SW480 (cell line): ENCODE data around the gene NME1.
"Not testable (repeated sequence)": the region's sequence is repeated elsewhere in the genome, so short reads cannot be mapped to it uniquely, and the experiment has no call there.

ENCODE experiments used
- DNase-seq: peaks from one replicate; pipeline ENCODE4 v3.0.0-alpha.2; 2016; ENCODE audit warnings: low spot score

Gene NME1

GRCh38 chr17:51153210-51154072, at the start of gene NME1:
NME1 (plus strand) TSS chr17:51153559; CDS start chr17:51155655, 2,096 bp downstream.
- DNase-seq = peak; percentile 100

GRCh38 chr17:51107778-51108177, 45.6 kb upstream of the NME1 start:
- DNase-seq = no peak

GRCh38 chr17:51112303-51113222, 40.8 kb upstream of the NME1 start:
- not testable (repeated sequence) for DNase-seq

- DNase-seq = no peak
Measured at GRCh38 chr17:51115179-51115578, 38.2 kb upstream of the NME1 start.

- no peak for DNase-seq
Measured at GRCh38 chr17:51118330-51119195, 34.8 kb upstream of the NME1 start.

GRCh38 chr17:51119415-51120356, 33.7 kb upstream of the NME1 start:
- DNase-seq = peak; percentile 58

GRCh38 chr17:51120357-51120738, 33.0 kb upstream of the NME1 start:
- peak; percentile 63 for DNase-seq

- DNase-seq = peak; percentile 94
Measured at GRCh38 chr17:51120739-51121619, 32.4 kb upstream of the NME1 start, which contains the start of gene SPAG9. SPAG9 (minus strand) TSS chr17:51120868; CDS start chr17:51120656, 212 bp downstream.

GRCh38 chr17:51121620-51122472, 31.5 kb upstream of the NME1 start:
- DNase-seq = peak; percentile 95

GRCh38 chr17:51122473-51123115, 30.8 kb upstream of the NME1 start:
- not testable (repeated sequence) for DNase-seq

GRCh38 chr17:51124640-51125503, 28.5 kb upstream of the NME1 start:
- DNase-seq = no peak

GRCh38 chr17:51128076-51128475, 25.3 kb upstream of the NME1 start:
- DNase-seq = no peak

GRCh38 chr17:51132964-51133319, 20.4 kb upstream of the NME1 start:
- peak; percentile 48 for DNase-seq

GRCh38 chr17:51133365-51133764, 20.0 kb upstream of the NME1 start:
- DNase-seq = no peak

GRCh38 chr17:51135956-51136355, 17.4 kb upstream of the NME1 start:
- no peak for DNase-seq

GRCh38 chr17:51142597-51142996, 10.8 kb upstream of the NME1 start:
- peak; percentile 20 for DNase-seq
